OCI-LY7 (cell line): ENCODE data around the gene PRCC. TPM values are rescaled to one million over a fixed set of nuclear protein-coding genes. Genes with fewer than 3 reads are reported as not detected.

ENCODE experiments used
- BruUV-seq: library from RNA; stranded (reverse); fragments of 400-500 nt; replicated peaks from 2 replicates; lab custom pipeline; 2021; lab: Mats Ljungman, UMichigan
- CTCF ChIA-PET: fragments of 300-600 bp; sonication (Branson Sonifier 250); formaldehyde crosslinking; loops from one replicate; lab custom pipeline; 2022; ENCODE audit warnings: antibody characterized with exemption; ENCODE audit not compliant: unreplicated experiment; lab: Charles Lee
- POLR2A ChIA-PET: fragments of 300-600 bp; sonication (Branson Sonifier 250); formaldehyde crosslinking; loops from one replicate; lab custom pipeline; 2022; ENCODE audit warnings: antibody characterized with exemption; lab: Charles Lee
- DNase-seq: peaks from one replicate; pipeline ENCODE4 v3.0.0-alpha.2; 2015; ENCODE audit warnings: low spot score
- H2AFZ ChIP-seq: fragments of 200-600 bp; sonication (generic), shearing (Covaris generic); 2 replicates; pipeline ENCODE4 v1.6.1; 2014; ENCODE audit warnings: mild to moderate bottlenecking, antibody characterized with exemption, low read length, moderate library complexity
- H3K27ac ChIP-seq: fragments of 200-600 bp; sonication (generic); 2 replicates; pipeline ENCODE4 v1.5.1; 2014; ENCODE audit warnings: mixed run types, low read depth, mild to moderate bottlenecking, moderate library complexity, low read length, inconsistent platforms; ENCODE audit not compliant: poor library complexity, severe bottlenecking
- H3K36me3 ChIP-seq: fragments of 200-600 bp; sonication (generic); 2 replicates; pipeline ENCODE4 v1.6.1; 2014; ENCODE audit warnings: mild to moderate bottlenecking, antibody characterized with exemption, low read length, moderate library complexity, mixed read lengths; ENCODE audit not compliant: insufficient read depth
- H3K4me1 ChIP-seq: fragments of 200-600 bp; sonication (generic); 2 replicates; pipeline ENCODE4 v1.5.1; 2014; ENCODE audit warnings: mild to moderate bottlenecking, low read length; ENCODE audit not compliant: insufficient read depth, poor library complexity, severe bottlenecking
- H3K4me2 ChIP-seq: fragments of 200-600 bp; sonication (generic); 2 replicates; pipeline ENCODE4 v1.6.1; 2014; ENCODE audit warnings: mild to moderate bottlenecking, low read length
- H3K4me3 ChIP-seq: fragments of 200-600 bp; sonication (generic); 2 replicates; pipeline ENCODE4 v1.5.1; 2014; ENCODE audit warnings: mild to moderate bottlenecking, low read depth, low read length; ENCODE audit not compliant: poor library complexity, severe bottlenecking
- H3K79me2 ChIP-seq: fragments of 200-600 bp; sonication (generic); 2 replicates; pipeline ENCODE4 v1.6.1; 2016; ENCODE audit warnings: low read depth, mild to moderate bottlenecking, low read length, moderate library complexity, mixed read lengths; ENCODE audit not compliant: insufficient read depth
- H3K9me2 ChIP-seq: fragments of 200-600 bp; sonication (generic); 2 replicates; pipeline ENCODE4 v1.6.1; 2016; ENCODE audit warnings: mild to moderate bottlenecking, low read length, mixed read lengths; ENCODE audit not compliant: insufficient read depth
- H3K9me3 ChIP-seq: fragments of 200-600 bp; sonication (generic); 2 replicates; pipeline ENCODE4 v1.6.1; 2014; ENCODE audit warnings: mild to moderate bottlenecking, mixed run types, low read length, mixed read lengths
- H4K20me1 ChIP-seq: fragments of 200-600 bp; sonication (generic); 2 replicates; pipeline ENCODE4 v1.6.1; 2014; ENCODE audit warnings: mild to moderate bottlenecking, antibody characterized with exemption, low read length, moderate library complexity, mixed read lengths; ENCODE audit not compliant: insufficient read depth
- EZH2phosphoT487 ChIP-seq: fragments of 200-600 bp; sonication (generic); IDR thresholded peaks from 2 replicates; pipeline ENCODE4 v1.6.1; 2018; ENCODE audit warnings: low read depth, borderline replicate concordance, mild to moderate bottlenecking, mixed run types, antibody characterized with exemption, low read length, moderate library complexity, mixed read lengths
- intact Hi-C: fragments of 100-400 bp; cut with micrococcal nuclease; formaldehyde crosslinking; loops from one replicate; pipeline ENCODE4 v1.10.0; 2022; ENCODE audit not compliant: unreplicated experiment
- total RNA-seq, 2 experiments: library from RNA; depleted of rRNA in 1 of 2; stranded (reverse); fragments of >200 nt in 1 of 2; shearing (Covaris generic) in 1 of 2; gene quantifications; 2 replicates each; pipeline ENCODE4 v1.2.3, GENCODE V29; 2014 to 2022
- TF ChIP-seq, protein P1 (sequence below): fragments of 200-600 bp; sonication (generic); conservative IDR thresholded peaks from 2 replicates; pipeline ENCODE4 v1.5.1; 2014; ENCODE audit warnings: mild to moderate bottlenecking, antibody characterized with exemption, low read length, moderate library complexity, mixed read lengths

PRCC gene
- total RNA-seq, 2 experiments from 2014 or later, result 54.0 to 82.9 TPM

DNA sequence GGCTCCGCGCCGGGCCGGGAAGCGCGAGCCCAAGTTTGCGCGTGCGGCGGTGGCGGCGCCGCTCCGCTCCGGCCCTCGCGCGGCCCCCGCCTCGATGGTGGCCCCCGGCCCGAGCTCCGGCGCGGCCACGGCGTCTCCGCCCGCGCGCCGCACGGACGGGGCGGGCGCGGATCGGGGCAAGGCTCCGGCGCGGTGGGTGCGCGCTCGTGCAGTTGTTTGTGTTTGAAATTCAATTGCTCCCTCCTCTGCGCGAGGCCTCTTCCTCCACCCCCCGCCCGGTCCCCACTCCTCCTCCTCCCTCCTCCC is 15.9 kb upstream of the PRCC start, which contains the start of gene HDGF:
HDGF (minus strand) TSS at position 225 of the 306 bp plus-strand sequence. CDS start 246 bp downstream, outside the sequence.
- CTCF ChIA-PET, result interaction anchor here (0.6 to 2.0 kb wide), 2 partner anchors 23 to 25 kb away, joined by 3 to 9 read pairs; partner anchors contain the start of gene ISG20L2
- H2AFZ ChIP-seq, result peak within 1 kb of the TSS; percentile 77; the same call in 1 of the 2 replicates

DNA sequence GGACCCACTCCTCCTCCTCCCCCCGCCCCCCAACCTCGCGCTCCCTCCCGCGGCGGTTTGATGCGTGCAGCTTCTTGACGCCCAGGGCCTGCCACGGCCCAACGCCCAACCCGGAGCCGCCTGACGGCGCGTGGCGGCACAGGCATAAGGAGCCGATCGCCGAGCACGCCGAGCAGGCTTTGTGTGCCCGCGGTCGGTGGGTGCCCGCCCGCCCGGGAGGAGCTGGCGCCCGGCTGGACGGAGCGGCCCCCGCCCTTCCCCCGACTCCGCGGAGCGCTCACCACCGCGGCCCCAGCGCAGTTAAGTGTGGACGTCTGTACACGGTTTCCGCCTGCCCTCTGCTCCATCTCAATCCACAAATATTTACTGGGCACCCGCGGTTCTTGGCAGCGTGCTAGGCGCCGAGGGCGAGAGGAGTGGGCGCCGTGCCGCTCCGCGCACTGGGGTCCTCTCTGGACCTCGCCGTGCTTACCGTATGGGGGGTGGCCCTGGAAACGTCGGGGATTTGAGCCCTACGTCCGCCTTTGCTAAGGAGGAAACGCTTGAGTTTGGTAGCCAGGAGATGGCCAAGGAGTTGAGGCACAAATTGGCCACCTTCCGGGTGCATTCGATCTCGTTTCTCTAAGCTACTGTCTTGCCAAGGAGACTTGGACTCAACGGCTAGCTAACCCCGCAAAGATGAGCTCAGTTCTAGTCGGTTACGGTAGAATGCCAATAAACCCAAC is 15.4 kb upstream of the PRCC start:
- ChIA-PET POLR2A (interaction anchor here (0.6 to 2.0 kb wide), 8 partner anchors 9 to 91 kb away, joined by 3 to 10 read pairs (median 7); partner anchors contain the start of genes MRPL24 and PRCC), CTCF (interaction anchor here (0.6 to 2.0 kb wide), 5 partner anchors 23 to 135 kb away, joined by 3 to 9 read pairs (median 3); partner anchors contain the start of gene ISG20L2)
- Histone ChIP-seq H4K20me1 (no peaks in the 10 kb centered on the region), H3K4me2 (peak overlapping the region; percentile 73), H3K79me2 (peaks cover 58% of the 10 kb centered on the region), H3K4me3 (peak overlapping the region; percentile 85), H3K9me2 (no peaks in the 10 kb centered on the region), H3K36me3 (peaks cover 39% of the 10 kb centered on the region), H3K9me3 (no peaks in the 10 kb centered on the region), H3K27ac (peak overlapping the region; percentile 81), H2AFZ (peak overlapping the region; percentile 77; the same call in 1 of the 2 replicates), H3K4me1 (peaks cover 41% of the 10 kb centered on the region)
- DNase-seq, result peak; percentile 97
- intact Hi-C loops, result loop anchor here (1.0 to 10.0 kb wide), 4 partner anchors 10 to 247 kb away; partner anchors contain the start of genes ISG20L2, MEF2D, METTL25B and PRCC
- TF ChIP-seq, protein P1, sequence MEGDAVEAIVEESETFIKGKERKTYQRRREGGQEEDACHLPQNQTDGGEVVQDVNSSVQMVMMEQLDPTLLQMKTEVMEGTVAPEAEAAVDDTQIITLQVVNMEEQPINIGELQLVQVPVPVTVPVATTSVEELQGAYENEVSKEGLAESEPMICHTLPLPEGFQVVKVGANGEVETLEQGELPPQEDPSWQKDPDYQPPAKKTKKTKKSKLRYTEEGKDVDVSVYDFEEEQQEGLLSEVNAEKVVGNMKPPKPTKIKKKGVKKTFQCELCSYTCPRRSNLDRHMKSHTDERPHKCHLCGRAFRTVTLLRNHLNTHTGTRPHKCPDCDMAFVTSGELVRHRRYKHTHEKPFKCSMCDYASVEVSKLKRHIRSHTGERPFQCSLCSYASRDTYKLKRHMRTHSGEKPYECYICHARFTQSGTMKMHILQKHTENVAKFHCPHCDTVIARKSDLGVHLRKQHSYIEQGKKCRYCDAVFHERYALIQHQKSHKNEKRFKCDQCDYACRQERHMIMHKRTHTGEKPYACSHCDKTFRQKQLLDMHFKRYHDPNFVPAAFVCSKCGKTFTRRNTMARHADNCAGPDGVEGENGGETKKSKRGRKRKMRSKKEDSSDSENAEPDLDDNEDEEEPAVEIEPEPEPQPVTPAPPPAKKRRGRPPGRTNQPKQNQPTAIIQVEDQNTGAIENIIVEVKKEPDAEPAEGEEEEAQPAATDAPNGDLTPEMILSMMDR, result no peak
- TF ChIP-seq EZH2phosphoT487, result no peak
- BruUV-seq, result no TSS peak

More for the DNA sequence above, 15.9 kb upstream of the PRCC start, which contains the start of gene HDGF:
- Histone ChIP-seq H4K20me1 (peaks cover under 1% of the 10 kb centered on the region; the same call in 1 of the 2 replicates), H3K9me2 (no peaks in the 10 kb centered on the region), H3K36me3 (peaks cover 39% of the 10 kb centered on the region), H3K9me3 (no peaks in the 10 kb centered on the region), H3K4me1 (peaks cover 46% of the 10 kb centered on the region), H3K79me2 (peaks cover 64% of the 10 kb centered on the region), H3K4me2 (peak within 1 kb of the TSS; percentile 99), H3K4me3 (peak within 1 kb of the TSS; percentile 85), H3K27ac (peak within 1 kb of the TSS; percentile 81)
- DNase-seq, result no peak
- intact Hi-C loops, result loop anchor here (1.0 to 10.0 kb wide), 4 partner anchors 9 to 247 kb away; partner anchors contain the start of genes ISG20L2, MEF2D, METTL25B and PRCC
- TF ChIP-seq, protein P1, result no peak
- no peak for TF ChIP-seq EZH2phosphoT487
- POLR2A ChIA-PET, result interaction anchor here (0.8 to 2.0 kb wide), 5 partner anchors 11 to 90 kb away, joined by 5 to 10 read pairs (median 7); partner anchors contain the start of genes MRPL24 and PRCC
- BruUV-seq, result no TSS peak
